Breast epithelium (tissue), 3 donors: ENCODE measurements around the gene RABGAP1L.

ENCODE experiments used
- CTCF ChIP-seq, 3 donors: fragments of 450-650 bp; IDR thresholded peaks; one replicate each; pipeline ENCODE4 v1.5.1; 2016 to 2017; ENCODE audit warnings: antibody characterized with exemption in 3 of 3, mild to moderate bottlenecking in 3 of 3, moderate library complexity in 3 of 3
- POLR2A ChIP-seq: fragments of 450-650 bp; IDR thresholded peaks from one replicate; pipeline ENCODE4 v1.6.1; 2016; ENCODE audit warnings: antibody characterized with exemption, mild to moderate bottlenecking, moderate library complexity

- TF ChIP-seq POLR2A (no peak), CTCF (IDR thresholded peaks at IDR 0.05) (no peak)
These were observed 501.2 kb downstream of the RABGAP1L start for GRCh38 chr1:174660476-174660875.
